ENCODE results near the gene GFOD2.

The GFOD2 gene

DNA sequence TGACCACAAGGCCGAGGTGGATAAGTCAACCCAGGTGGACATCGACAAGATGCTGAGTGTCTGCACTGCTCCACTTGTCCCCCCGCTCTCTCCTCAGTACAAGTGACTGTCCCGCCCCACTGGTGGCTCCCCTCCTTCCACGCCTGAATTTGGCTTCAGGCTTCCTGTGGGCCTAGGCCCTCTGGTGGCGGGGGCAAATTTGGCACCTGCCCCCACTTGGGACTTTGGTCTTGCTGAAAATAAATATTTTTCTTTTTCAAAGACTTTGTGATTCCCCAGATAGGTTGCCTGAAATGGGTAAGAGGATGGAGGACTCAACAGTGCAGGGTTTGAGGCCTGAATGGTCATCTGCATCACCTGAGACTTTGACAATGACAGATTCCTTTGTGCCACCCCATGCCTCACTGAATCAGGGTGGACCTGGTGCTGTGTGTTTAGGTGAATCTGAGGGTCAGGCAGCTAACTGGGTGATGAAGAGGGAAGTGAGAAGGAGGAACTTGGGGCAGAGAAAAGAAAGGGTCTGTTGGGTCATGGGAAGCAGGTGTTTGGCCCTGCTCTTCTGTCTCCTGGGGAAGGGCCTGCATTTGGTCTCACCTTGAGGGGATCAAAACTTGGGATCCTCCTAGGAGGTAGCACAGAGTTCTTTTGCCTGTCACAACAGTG is 50.5 kb downstream of the GFOD2 start:
- peak; percentile 19 for DNase-seq

DNA sequence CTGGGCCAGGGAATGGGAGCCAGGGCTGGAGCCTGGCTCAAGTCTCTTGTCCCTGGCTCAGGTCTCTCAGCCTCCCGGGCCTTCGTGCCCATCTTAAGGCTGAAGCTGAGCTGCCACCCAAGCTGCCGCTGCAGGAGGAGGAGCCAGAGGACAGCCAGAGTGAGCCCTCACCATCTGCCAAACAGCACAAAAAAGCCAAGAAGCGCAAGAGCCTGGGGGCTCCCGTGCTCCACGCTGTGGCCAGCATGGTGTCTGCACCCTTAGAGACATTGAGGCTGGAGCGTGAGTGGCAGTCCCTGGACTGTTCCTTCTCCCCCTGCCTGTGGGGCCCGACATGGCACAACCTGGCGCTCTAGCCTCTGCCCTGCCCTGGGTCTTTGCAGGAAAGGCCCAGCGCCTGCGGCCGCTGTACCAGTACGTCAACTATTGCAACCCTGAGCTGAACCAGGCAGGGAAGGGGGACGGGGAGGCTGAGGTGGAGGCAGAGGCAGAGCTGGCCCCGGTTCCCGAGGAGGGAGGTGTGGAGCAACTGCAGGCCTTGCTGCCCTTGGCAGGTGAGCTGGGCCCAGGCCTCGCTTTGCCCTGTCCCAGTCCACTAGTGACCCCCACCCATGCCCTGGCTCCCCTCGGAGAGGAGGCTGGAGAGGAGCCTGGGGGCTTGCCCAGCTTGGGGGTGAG is 51.2 kb downstream of the GFOD2 start:
- DNase-seq = peak; percentile 95

DNA sequence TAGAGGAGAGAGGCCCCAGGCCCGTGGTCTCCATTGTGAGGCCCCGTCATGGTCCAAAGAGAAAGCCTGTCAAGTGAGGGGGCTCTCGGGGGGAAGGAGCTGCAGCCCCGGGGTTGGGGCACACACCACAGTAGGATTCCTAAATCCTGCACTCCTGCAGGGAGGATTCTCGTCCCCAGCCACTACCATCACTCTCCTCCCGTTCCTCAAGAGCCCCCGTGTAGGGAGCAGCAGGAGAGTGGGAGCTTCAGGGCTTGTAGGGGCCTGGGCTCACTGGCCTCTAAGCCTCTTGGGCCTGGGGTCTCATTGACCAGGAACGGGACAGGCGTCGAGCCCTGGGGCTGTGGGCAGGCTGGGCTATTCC is 51.7 kb downstream of the GFOD2 start:
- no peak for DNase-seq

DNA sequence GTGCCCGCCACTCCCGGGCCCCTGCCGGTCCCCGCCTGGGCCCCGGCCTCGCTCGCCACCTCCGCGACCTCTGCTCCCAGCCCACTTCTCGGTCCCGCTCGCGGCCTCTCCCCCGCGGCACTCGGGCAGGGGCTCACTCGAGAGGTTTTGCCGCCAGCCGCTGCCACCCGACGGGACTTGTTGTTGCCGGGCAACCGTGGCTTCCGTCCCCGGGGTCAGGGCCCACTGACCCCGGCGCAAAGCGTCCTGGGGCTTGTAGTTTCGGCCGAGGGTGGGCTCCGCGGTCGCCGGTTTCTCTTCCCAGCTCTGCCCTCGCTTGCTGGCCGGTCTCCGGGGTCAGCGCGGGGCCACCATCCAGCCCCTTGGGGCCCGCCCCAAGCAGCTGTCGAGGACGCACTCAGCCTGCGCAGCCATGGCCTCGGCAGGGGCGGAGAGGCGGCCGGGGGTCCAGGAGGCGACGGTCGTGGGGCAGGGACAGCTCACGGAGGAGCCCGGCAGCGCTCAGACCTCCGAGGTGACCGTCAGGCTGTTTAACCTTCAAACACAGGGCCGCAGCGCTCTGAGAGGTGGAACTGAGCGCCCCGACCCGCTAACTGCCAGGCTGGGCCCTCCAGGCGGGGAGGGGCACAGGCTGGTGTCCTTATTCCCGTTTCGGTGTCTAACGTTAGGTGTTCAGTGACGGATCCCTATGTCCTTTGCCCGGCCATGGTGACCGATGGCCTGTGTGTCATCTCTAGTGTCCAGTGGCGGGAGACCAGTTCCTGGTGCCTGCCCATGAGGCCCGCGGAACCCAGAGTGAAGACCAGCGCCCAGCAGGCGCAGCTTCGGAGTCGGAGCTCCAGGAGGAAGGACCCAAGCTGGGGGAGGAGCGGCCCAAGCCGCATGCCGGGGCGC is 52.3 kb downstream of the GFOD2 start, which contains the start of the genes C16orf86 and ENKD1:
Gene C16orf86, plus strand, starts transcription at position 256 of the 894 bp plus-strand sequence. Its CDS starts 157 bp downstream, at position 413.
Gene ENKD1, minus strand, starts transcription at position 192 of the 894 bp plus-strand sequence. CDS start 308 bp downstream, outside the sequence.
- DNase-seq = peak; percentile 75

DNA sequence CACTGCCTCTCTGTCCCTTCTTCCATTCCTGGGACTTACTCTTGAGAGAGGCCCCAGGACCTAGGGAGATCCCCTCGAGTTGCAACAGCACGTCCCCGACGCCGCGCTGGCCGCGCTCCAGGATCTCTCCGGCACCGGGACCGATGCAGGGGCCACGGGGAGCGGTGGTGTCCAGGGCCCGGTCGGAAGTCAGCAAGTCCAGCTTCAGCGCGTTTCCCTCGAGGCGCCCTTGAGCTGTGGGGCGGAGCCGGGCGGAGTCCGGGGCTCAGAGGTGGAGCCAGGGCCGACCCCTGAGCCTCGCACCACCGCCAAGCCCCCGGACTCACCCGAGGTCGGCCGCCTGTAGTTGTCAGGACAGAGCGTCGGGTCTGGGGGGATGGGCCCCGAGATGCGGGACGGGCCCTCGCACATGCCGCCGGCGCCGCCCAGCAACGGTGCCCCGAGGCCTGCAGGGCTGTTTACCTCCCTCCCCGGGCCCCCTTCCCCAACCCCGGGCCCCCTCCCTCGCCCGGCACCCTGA is 53.0 kb downstream of the GFOD2 start:
- DNase-seq = no peak

DNA sequence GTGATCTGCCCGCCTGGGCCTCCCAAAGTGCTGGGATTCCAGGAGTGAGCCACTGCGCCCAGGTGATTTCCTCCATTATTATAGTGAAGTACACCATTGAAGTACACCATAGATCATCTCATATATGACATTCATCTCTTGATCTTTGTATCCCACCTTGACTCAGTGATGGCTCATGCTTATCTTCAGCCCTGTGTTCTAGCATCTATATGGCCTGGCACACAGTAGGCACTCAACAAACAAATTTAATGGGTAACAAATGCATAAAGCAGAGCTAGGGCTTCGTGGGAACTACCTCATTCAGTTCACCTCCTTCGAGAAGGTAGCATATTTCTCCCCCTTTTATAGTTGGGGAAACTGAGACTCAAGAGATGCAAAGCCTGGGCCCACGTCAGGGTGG is 53.5 kb downstream of the GFOD2 start:
- no peak for DNase-seq

DNA sequence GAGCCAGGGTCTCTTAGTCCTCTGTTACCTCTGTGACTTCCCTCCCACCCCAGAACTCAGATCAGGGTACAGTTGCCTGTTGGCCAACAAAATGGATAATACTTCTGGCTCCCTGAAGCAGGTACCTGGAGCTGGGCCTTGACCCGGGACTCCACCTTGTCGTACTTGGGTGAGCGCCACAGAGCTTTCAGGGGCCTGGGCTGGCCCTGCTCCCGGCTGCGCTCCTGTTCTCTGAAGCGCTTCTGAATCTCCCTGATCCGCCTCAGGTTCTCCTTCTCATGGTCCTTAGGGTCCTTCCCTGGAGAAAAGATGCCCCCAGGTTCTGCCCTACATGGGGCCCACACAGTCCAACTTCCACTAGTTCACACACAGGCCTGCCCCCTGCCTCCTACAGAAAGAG is 54.2 kb downstream of the GFOD2 start:
- DNase-seq = no peak

DNA sequence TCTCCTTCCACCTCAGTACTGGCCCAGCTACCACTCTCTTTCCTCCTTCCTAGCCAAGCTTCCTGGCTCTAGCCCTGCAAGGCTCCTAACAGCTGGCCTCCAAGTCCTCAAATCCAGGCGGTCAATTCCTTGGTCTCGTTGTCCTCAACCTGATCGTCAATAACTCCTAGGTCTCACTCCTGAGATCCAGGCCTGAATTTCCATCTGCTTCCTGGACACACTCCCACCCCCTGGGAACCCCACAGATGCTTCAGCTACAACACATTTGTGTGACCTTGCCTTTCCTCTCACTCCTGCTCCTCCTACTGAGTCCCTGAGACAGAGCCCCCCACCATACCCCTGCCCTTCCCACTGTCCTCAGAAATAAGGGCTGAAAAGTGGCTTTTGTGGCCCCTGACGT is 54.9 kb downstream of the GFOD2 start:
- no peak for DNase-seq

DNA sequence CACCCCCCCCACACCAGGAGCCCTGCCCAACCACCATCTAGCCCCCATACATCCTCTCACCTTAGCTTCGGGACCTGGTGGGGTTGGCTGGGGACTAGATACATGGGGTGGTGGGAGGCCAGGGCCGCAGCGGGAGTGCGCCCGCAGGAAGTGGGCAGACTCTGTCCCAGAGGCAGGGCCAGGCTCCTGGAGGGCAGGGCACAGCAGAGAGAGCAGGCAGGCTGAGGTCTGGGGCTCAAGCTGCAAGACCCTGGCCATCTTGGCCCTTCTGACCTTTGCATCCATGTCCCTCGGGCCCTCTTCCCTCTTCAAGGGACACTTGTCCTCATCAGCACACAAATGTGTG is 55.3 kb downstream of the GFOD2 start:
- no peak for DNase-seq

DNA sequence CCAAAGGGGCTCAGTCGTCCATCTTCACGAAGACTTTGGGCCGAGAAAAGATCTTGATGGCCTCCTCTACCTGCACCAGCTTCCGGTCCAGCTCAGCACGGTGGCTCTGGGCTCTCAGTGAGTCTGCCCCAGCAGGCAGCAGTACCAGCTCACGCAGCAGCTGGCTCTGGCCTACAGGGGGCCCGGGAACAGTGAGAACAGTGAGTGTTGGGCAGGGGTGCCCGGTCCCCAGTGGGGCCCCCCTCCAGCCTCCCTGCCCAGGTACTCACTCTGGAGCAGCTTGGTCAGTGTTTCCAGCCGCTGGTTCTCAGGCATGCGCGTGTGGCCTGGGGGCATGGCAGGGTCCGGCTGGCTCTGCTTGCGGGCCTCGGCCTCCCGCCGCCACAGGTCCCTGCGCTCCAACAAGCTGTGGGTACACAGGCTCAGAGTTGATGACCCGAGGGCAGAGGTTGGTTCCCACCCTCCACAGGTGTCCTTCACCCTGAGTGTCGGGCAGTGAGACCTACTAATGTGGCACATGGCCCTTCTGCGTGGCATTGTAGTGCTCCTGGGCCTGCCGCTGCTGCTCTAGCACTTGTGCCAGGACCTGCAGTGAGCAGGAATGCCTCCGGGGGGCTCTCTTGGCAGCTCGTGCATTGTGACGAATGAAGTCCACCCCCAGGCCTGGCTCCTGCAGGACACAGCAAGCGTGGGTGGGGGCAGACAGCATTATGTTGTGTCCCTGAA is 55.8 kb downstream of the GFOD2 start:
- DNase-seq = peak; percentile 37

DNA sequence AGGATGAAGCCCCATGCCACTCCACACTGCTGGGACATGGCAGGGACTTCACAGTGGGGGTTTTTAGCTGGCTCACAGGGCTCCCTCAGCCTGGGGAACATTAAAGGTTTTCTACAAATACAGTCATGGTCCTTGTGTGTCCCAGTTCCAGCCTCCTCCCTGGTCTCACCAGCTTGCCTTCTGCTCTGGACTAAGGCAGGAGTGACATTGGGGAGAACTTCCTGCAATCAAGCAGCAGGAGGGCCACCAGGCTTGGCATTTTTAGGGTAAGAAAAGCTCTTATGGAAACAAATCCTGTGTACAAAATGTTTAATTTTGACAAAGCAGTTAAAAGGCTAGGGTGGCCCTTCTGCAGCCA is 56.5 kb downstream of the GFOD2 start:
- no peak for DNase-seq

DNA sequence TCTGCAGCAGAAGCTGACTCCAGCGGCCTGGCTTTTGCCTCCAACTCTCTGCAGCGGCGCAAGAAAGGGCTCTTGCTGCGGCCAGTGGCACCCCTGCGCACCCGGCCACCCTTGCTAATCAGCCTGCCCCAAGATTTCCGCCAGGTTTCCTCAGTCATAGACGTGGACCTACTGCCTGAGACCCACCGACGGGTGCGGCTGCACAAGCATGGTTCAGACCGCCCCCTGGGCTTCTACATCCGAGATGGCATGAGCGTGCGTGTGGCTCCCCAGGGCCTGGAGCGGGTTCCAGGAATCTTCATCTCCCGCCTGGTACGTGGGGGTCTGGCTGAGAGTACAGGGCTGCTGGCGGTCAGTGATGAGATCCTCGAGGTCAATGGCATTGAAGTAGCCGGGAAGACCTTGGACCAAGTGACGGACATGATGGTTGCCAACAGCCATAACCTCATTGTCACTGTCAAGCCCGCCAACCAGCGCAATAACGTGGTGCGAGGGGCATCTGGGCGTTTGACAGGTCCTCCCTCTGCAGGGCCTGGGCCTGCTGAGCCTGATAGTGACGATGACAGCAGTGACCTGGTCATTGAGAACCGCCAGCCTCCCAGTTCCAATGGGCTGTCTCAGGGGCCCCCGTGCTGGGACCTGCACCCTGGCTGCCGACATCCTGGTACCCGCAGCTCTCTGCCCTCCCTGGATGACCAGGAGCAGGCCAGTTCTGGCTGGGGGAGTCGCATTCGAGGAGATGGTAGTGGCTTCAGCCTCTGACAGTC is 57.0 kb downstream of the GFOD2 start:
- DNase-seq = no peak

DNA sequence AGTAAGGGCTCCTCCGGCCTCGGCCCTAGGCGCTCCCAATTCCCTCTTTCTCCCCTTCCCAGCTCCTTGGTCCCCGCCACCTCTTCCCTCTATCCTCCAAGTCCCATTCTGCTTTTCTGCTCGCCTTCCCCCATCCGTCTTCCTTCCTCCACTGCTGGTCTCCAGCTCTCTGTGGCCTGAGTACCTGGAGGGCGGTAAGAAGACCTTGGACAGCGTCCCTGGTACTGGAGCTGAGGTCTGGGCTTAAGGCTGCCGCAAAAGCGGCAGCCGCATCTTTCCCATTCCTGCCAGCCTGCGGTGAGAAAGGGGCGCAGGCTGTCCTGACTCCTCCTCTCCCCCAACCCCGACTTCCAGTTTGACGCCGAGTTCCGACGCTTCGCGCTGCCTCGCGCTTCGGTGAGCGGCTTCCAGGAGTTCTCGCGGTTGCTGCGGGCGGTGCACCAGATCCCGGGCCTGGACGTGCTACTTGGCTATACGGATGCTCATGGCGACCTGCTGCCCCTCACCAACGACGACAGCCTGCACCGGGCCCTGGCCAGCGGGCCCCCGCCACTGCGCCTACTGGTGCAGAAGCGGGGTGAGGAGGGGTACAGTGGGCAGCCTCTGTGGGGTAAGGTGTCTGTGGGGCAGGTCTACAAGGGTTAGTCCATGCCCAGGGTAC is 57.9 kb downstream of the GFOD2 start:
- DNase-seq = peak; percentile 32

DNA sequence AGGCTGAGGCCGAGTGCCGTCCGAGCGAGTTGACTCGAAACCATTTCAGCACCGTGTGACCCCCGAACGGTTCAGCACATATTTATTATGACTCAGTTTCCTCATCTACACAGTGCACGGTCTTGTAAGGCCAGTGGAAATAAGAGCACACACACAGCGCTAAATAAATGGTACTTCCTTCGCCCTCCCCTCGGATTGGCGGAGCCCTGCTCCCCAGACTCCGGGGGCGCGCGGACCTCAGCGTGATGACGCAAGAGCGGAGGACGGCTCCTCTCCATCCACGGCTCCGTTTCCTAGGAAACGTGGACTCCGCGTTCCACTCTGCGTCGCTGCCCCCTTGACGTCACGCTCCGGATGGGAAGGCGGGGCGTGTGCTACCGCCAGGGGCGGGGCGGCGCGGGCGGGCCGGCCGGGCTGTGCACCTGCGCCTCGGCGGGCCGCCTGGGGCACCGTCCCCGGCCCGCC is 58.5 kb downstream of the GFOD2 start, which contains the start of gene PARD6A:
Gene PARD6A, plus strand, starts transcription at position 397 of the 465 bp plus-strand sequence. CDS start 79 bp downstream, outside the sequence.
- DNase-seq = peak; percentile 97

DNA sequence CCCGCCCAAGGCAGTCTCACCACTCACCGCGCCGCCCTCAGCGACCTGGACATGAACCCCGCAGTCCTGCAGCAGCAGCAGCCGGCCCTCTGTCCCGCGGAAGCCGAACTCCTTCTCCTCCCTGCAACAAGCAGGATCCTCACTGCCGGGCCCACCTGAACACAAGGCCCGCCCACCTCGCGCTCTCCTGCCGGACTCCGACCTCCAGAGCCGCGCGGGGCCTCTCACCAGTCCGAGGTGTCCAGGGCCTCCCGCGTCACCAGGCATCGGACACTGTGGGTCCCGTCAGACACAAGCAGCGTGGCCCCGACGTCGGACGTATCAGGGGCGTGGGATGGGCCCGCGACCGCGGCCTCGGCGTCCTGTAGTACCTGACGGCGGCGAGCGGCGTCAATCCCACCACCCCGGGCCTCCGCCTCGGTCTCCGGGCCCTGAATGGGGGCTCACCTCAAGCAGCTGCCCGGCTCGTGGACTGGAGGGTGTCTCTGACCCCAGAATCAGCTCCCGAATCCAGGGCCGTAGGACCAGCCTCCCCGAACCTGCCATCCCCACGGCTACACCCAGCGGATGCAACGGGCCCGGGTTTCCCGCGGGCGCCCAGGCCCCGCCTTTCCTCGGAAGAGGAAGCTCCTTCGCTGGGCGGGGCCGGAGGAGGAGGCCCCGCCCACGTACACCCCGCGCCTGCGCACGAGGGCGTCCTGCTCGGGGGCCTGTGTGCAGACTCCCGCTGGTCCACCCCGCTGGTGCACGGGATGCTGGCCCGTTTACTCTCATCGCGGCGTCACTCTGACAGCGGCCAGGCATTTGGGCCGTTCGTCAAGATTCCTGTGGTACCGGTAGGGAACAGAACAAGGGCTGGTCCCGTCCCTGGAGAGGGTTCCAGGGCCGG is 59.2 kb downstream of the GFOD2 start, which contains the start of gene ACD:
Gene ACD, minus strand, starts transcription at position 586 of the 889 bp plus-strand sequence. Its CDS starts 40 bp downstream, at position 546.
- peak; percentile 88 for DNase-seq

DNA sequence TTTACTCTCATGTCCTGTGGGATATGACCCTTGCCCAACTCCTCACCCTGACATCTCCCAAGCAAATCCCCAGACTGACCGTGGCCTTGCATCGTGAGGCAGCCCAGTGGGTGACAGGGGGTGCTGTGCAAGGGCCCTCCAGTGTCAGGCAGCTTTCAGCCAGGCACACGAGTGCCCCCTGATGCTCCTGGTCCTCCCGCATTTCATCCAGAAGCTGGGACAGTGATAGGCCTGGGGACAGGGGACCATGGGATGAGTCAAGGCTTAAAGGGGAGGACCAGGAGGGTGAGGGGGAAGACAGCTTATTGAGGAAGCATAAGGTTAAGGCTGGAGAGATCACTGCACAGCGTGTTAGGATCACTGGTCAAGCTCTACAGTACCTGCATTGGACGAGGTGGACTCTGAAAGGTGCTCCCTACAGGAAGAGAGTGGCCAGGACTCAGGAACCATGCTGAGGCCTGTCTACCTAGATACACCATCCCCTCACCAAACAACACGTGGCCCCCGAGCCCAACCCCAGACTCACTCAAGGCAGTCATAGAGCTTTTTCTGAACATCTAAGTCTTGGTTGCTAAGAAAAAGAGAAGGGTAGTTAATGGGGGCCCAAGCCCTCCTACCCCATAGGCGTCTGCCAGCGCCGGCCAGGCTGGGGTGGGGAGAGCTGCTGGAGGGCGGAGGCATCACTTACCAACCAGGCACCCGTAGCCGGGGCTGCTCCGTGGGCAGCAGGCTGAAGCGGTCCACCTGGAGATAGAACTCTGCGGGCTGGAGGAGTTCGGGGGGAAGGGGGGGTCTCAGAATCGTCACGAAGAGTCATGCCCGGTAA is 60.1 kb downstream of the GFOD2 start:
- no peak for DNase-seq

DNA sequence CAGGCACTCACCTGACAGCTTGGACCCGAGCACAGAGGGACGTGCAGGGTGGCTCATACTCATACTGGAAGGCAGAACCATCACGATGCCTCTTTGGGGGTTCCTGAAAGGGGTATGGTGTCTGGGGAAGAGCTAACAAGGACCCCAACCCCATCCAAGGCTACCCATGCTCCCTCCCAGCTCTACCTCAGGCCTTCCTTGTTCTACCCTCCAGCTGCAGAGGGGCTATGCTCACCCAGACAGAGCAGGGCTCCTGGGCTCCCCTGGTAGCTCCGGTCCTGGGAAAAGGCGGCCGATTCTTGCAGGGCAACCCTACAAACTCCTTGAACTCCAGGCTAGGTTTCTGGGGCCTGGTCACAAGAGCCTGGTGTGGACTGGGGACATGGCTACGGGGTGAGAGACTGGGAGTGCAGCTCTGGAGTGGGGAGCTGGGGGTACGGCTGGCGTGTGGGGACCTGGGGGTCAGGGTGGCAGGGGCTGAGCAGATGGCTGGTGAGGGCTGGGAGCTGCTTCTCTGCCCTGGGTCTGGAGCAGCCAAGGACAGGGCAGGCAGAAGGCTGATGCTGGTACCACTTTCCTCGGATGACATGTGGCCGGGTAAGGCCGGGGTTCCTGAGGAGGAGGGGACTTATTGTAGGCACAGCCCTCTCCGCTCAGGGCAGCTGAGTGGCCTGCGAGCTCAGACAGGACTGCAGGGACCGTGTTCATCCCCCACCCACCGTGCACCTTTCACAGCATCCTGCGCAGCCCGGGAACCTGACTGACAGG is 61.2 kb downstream of the GFOD2 start:
- DNase-seq = no peak

DNA sequence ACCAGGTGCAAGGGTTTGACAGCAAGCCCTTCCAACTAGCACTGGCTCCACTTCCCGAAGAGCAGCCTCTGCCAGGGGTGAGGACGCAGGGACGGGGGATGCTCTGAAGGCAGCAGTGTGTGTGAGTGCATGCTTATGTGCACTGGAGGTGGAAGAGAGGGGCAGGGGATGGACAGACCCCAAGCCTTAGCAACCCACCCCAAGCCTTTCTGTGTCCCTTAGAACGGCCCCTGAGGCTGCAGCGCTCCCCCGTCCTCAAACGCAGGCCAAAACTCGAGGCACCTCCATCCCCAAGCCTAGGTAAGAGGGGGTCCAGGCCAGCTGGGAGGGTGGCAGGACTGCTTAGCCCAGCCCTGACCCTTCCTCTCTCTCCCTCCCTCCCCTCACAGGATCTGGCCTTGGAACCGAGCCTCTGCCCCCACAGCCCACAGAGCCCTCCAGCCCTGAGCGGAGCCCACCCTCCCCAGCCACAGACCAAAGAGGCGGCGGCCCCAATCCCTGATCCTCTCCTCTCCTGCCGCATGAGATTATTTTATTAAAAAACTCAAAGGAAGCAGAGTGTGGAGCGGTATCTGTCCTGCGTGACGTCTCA is 62.0 kb downstream of the GFOD2 start:
- DNase-seq = no peak

Data from MV-4-11 (cell line).